ENCODE data around the gene SIRPA.

SIRPA gene

GRCh38 chr20:1860446-1860845 is 34.8 kb upstream of the SIRPA start:
- no peak for TF ChIP-seq CTCF (IDR thresholded peaks at IDR 0.05; ENCODE audit: low read depth, low read length)

GRCh38 chr20:1861347-1861976 is 33.7 kb upstream of the SIRPA start:
- no peak overlapping the region for H3K4me3 ChIP-seq (ENCODE audit: low read depth, low read length)
- TF ChIP-seq CTCF (IDR thresholded peaks at IDR 0.05; ENCODE audit: low read depth, low read length) = no peak

More at GRCh38 chr20:1860446-1860845, 34.8 kb upstream of the SIRPA start:
- H3K4me3 ChIP-seq (ENCODE audit: low read depth, low read length) = no peak overlapping the region

GRCh38 chr20:1861996-1862662 is 33.1 kb upstream of the SIRPA start:
- no peak overlapping the region for H3K4me3 ChIP-seq (ENCODE audit: low read depth, low read length)
- TF ChIP-seq CTCF (IDR thresholded peaks at IDR 0.05; ENCODE audit: low read depth, low read length) = no peak

- H3K4me3 ChIP-seq (ENCODE audit: low read depth, low read length) = no peak overlapping the region
- TF ChIP-seq CTCF (IDR thresholded peaks at IDR 0.05; ENCODE audit: low read depth, low read length) = no peak
These were observed 32.5 kb upstream of the SIRPA start for GRCh38 chr20:1862663-1863053.

GRCh38 chr20:1863296-1863695 is 31.9 kb upstream of the SIRPA start:
- TF ChIP-seq CTCF (IDR thresholded peaks at IDR 0.05; ENCODE audit: low read depth, low read length) = no peak
- no peak overlapping the region for H3K4me3 ChIP-seq (ENCODE audit: low read depth, low read length)

- TF ChIP-seq CTCF (IDR thresholded peaks at IDR 0.05; ENCODE audit: low read depth, low read length) = no peak
- no peak overlapping the region for H3K4me3 ChIP-seq (ENCODE audit: low read depth, low read length)
These were observed 28.4 kb upstream of the SIRPA start for GRCh38 chr20:1866834-1867233.

- no peak overlapping the region for H3K4me3 ChIP-seq (ENCODE audit: low read depth, low read length)
- TF ChIP-seq CTCF (IDR thresholded peaks at IDR 0.05; ENCODE audit: low read depth, low read length) = no peak
These were observed 27.5 kb upstream of the SIRPA start for GRCh38 chr20:1867495-1868260.
